GM23248 (cell line): ENCODE data around the gene SLC22A3.

Experiments
- EZH2 ChIP-seq: fragments of 200-600 bp; sonication (generic); IDR thresholded peaks from 2 replicates; pipeline ENCODE4 v1.6.1; 2018; ENCODE audit warnings: antibody characterized with exemption, mild to moderate bottlenecking; ENCODE audit not compliant: insufficient read depth, poor library complexity, severe bottlenecking
- EZH2phosphoT487 ChIP-seq: fragments of 200-600 bp; sonication (generic); IDR thresholded peaks from 2 replicates; pipeline ENCODE4 v1.6.1; 2018; ENCODE audit warnings: antibody characterized with exemption, moderate library complexity, mild to moderate bottlenecking, low read depth; ENCODE audit not compliant: insufficient read depth

DNA sequence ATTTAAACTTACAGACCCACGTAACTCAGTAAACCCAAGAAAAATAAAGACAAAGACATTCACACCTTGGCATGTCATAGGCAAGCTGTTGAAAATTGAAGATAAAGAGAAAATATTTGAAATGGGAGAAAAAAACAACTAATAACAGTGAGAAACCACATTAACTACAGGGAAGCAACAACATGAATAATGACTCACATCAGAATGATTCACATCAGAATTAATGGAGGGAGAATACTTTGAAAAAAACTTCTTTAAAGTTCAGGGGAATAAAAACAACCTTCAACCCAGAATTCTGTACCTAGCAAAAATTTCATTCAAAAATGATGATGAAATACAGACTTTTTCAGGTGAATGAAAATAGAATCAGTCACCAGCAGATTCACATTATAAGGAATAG lies 32.9 kb upstream of the SLC22A3 start:
- TF ChIP-seq EZH2 = no peak
- TF ChIP-seq EZH2phosphoT487 = no peak
